ENCODE data around the gene FUT7.

- TF ChIP-seq, protein P1, sequence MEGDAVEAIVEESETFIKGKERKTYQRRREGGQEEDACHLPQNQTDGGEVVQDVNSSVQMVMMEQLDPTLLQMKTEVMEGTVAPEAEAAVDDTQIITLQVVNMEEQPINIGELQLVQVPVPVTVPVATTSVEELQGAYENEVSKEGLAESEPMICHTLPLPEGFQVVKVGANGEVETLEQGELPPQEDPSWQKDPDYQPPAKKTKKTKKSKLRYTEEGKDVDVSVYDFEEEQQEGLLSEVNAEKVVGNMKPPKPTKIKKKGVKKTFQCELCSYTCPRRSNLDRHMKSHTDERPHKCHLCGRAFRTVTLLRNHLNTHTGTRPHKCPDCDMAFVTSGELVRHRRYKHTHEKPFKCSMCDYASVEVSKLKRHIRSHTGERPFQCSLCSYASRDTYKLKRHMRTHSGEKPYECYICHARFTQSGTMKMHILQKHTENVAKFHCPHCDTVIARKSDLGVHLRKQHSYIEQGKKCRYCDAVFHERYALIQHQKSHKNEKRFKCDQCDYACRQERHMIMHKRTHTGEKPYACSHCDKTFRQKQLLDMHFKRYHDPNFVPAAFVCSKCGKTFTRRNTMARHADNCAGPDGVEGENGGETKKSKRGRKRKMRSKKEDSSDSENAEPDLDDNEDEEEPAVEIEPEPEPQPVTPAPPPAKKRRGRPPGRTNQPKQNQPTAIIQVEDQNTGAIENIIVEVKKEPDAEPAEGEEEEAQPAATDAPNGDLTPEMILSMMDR (IDR thresholded peaks at IDR 0.05 in 2 of 3, conservative IDR thresholded peaks at IDR 0.05 in 1 of 3; ENCODE audit: borderline replicate concordance in 1 of 3, insufficient read depth in 1 of 3, low read depth in 2 of 3, low read length in 2 of 3) = no peak
- TF ChIP-seq, protein P2, sequence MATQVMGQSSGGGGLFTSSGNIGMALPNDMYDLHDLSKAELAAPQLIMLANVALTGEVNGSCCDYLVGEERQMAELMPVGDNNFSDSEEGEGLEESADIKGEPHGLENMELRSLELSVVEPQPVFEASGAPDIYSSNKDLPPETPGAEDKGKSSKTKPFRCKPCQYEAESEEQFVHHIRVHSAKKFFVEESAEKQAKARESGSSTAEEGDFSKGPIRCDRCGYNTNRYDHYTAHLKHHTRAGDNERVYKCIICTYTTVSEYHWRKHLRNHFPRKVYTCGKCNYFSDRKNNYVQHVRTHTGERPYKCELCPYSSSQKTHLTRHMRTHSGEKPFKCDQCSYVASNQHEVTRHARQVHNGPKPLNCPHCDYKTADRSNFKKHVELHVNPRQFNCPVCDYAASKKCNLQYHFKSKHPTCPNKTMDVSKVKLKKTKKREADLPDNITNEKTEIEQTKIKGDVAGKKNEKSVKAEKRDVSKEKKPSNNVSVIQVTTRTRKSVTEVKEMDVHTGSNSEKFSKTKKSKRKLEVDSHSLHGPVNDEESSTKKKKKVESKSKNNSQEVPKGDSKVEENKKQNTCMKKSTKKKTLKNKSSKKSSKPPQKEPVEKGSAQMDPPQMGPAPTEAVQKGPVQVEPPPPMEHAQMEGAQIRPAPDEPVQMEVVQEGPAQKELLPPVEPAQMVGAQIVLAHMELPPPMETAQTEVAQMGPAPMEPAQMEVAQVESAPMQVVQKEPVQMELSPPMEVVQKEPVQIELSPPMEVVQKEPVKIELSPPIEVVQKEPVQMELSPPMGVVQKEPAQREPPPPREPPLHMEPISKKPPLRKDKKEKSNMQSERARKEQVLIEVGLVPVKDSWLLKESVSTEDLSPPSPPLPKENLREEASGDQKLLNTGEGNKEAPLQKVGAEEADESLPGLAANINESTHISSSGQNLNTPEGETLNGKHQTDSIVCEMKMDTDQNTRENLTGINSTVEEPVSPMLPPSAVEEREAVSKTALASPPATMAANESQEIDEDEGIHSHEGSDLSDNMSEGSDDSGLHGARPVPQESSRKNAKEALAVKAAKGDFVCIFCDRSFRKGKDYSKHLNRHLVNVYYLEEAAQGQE (IDR thresholded peaks at IDR 0.05; ENCODE audit: low read depth) = no peak
- TF ChIP-seq SP1 (IDR thresholded peaks at IDR 0.05; ENCODE audit: low read depth) = no peak
Measured at GRCh38 chr9:137050570-137050969, 18.7 kb upstream of the FUT7 start.
